Measurements from ENCODE around the gene RSPH1.

RSPH1 gene

GRCh38 chr21:42460391-42461184, 35.4 kb downstream of the RSPH1 start:
- Mint-ChIP-seq H3K9me3 (no peaks in the 10 kb centered on the region), H3K4me3 (no peak overlapping the region), H3K36me3 (ENCODE audit: insufficient read depth) (peaks cover 7% of the 10 kb centered on the region), H3K27me3 (no peaks in the 10 kb centered on the region), H3K4me1 (ENCODE audit: low read depth in 2 of 2) (peaks cover 29 to 30% of the 10 kb centered on the region in 2 donors), H3K27ac (peak overlapping the region in 1 of 2 donors; percentile 82)
- no peak for DNase-seq
- peak; percentile 9 for ATAC-seq (replicated peaks)

DNA sequence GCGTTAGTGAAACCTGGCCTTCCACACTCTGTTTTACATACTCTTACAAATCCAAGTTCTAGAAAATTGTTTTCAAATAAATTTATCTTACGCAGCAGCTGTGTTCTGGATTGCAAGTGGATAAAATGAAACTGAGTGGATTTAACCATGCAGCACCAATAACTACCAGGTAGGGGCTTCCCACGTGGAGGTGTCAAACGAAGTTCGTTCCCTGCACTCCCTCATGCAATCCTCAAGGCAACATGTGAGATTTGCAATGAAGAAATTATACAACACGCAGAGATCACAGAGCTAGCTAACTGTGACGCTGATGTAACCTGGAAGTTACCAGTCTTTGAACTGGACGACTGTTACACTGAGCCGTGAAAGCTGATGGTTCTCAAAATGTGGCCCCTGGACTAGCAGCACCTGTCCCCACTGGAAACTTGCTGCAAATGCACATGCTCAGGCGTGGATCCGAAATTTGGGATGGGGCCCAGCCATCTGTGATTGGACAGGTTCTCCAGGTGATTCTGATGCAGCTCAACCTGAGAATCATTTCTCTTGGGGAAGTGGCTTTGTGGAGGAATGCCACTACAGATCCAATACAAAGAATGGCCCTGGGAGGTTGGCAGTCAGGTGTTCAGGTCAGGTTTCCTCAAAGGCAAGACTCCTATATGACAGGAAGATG, 36.3 kb downstream of the RSPH1 start:
- Mint-ChIP-seq H3K4me3 (no peak overlapping the region), H3K4me1 (ENCODE audit: low read depth in 2 of 2) (peaks cover 20 to 21% of the 10 kb centered on the region in 2 donors), H3K36me3 (ENCODE audit: insufficient read depth) (peaks cover 7% of the 10 kb centered on the region), H3K27ac (peak overlapping the region in 1 of 2 donors; percentile 82), H3K9me3 (no peaks in the 10 kb centered on the region), H3K27me3 (no peaks in the 10 kb centered on the region)
- DNase-seq (no peak), ATAC-seq (replicated peaks) (no peak)

DNA sequence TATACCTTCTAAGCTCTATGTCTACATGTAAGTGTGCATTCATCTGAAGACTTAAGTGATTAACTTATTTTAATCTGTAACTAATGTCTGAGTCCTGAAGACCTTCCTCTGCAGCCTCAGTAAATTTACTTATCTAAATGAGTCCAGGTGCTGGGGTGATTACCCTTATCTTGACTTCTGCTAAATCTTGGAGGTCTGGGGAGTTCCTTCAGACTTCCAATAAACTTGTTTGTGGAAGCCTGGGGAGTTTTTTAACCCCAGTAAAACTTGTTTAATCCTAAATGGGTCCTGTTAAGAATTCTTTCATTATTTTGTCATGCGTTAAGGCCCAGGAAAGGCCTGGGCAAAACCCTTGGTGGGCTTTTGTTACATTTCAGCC, 37.0 kb downstream of the RSPH1 start:
- ATAC-seq (replicated peaks) (no peak), DNase-seq (no peak)
- no peak overlapping the region for H3K4me3 Mint-ChIP-seq
- no peaks in the 10 kb centered on the region for H3K9me3 Mint-ChIP-seq
- peaks cover 13 to 16% of the 10 kb centered on the region in 2 donors for H3K4me1 Mint-ChIP-seq (ENCODE audit: low read depth in 2 of 2)
- peaks cover 5% of the 10 kb centered on the region for H3K36me3 Mint-ChIP-seq (ENCODE audit: insufficient read depth)
- no peak overlapping the region for H3K27ac Mint-ChIP-seq
- no peaks in the 10 kb centered on the region for H3K27me3 Mint-ChIP-seq

DNA sequence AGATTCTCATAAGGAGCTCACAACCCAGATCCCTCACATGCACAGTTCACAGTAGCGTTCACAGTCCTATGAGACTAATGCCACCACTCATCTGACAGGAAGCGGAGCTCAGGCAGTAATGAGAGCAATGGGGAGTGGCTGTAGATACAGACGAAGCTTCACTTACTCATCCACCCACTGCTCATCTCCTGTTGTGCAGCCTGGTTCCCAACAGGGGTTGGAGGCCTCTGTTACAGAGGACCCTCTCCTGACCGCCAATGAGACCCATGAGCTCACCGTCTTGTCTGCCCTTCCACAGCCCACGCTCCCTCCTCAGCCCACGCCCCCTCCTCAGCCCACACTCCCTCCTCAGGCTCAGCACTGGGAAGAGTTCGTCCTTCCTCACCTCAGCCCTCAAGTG, 39.6 kb downstream of the RSPH1 start:
- H3K27ac Mint-ChIP-seq: no peak overlapping the region
- ATAC-seq (replicated peaks) (peak; percentile 86), DNase-seq (peak in 1 of 3 experiments; percentile 16)
- H3K4me1 Mint-ChIP-seq (ENCODE audit: low read depth in 2 of 2): peaks cover 7 to 10% of the 10 kb centered on the region in 2 donors
- no peaks in the 10 kb centered on the region for H3K9me3 Mint-ChIP-seq
- H3K36me3 Mint-ChIP-seq (ENCODE audit: insufficient read depth): peaks cover 3% of the 10 kb centered on the region
- H3K4me3 Mint-ChIP-seq: no peak overlapping the region
- H3K27me3 Mint-ChIP-seq: no peaks in the 10 kb centered on the region

- Mint-ChIP-seq H3K9me3 (no peaks in the 10 kb centered on the region), H3K27me3 (no peaks in the 10 kb centered on the region), H3K36me3 (ENCODE audit: insufficient read depth) (peaks cover 3% of the 10 kb centered on the region), H3K4me1 (ENCODE audit: low read depth in 2 of 2) (peaks cover 7 to 10% of the 10 kb centered on the region in 2 donors), H3K4me3 (no peak overlapping the region), H3K27ac (peak overlapping the region in 1 of 2 donors; percentile 46)
- DNase-seq: no peak
- ATAC-seq (replicated peaks): no peak
Measured at GRCh38 chr21:42455754-42456440, 40.1 kb downstream of the RSPH1 start.

DNA sequence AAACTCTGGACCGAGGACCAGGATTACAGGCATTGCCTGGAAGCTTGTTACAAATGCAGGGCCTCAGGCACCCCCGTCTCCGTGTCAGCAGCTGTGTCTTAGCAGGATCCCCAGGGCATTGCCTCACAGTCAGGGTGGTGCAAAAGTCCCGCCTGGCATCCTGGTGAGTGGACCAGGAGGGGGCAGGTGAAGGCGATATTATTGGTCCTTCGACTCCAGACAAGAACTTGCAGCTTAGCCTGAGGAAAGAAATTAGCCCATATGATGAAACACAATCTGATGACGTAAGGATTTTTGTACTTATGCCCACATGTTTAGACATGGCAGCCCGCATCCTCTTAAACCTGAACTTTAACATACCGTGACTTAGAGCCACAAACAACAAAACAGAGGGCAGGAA, 40.8 kb downstream of the RSPH1 start:
- DNase-seq (no peak), ATAC-seq (replicated peaks) (no peak)
- H3K27ac Mint-ChIP-seq: peak overlapping the region in 1 of 2 donors; percentile 46
- H3K27me3 Mint-ChIP-seq: no peaks in the 10 kb centered on the region
- no peak overlapping the region for H3K4me3 Mint-ChIP-seq
- peaks cover 14% of the 10 kb centered on the region in 2 donors for H3K4me1 Mint-ChIP-seq (ENCODE audit: low read depth in 2 of 2)
- peaks cover 3% of the 10 kb centered on the region for H3K36me3 Mint-ChIP-seq (ENCODE audit: insufficient read depth)
- H3K9me3 Mint-ChIP-seq: no peaks in the 10 kb centered on the region

DNA sequence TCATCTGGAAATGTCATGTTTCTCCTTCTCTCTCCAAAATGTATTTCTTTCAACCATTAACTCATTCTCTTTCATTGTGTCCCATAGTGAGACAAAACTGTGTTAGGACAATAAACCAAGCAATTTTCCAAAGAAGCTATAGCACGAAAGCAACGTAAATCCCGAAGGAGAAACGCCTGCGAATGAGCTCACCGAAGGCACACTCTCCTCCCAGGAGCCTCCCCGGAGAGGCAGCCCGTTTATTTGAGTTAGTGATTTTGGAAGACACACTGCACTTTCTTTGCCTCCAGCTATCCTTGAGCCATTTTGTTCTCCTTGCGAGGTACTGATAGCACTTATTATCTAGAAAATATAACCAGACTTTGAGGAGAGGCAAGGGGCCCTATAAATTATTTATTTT, 41.2 kb downstream of the RSPH1 start:
- H3K9me3 Mint-ChIP-seq: no peaks in the 10 kb centered on the region
- peaks cover 3% of the 10 kb centered on the region for H3K36me3 Mint-ChIP-seq (ENCODE audit: insufficient read depth)
- H3K27ac Mint-ChIP-seq: no peak overlapping the region
- peaks cover 17 to 18% of the 10 kb centered on the region in 2 donors for H3K4me1 Mint-ChIP-seq (ENCODE audit: low read depth in 2 of 2)
- ATAC-seq (replicated peaks) (no peak), DNase-seq (no peak)
- no peaks in the 10 kb centered on the region for H3K27me3 Mint-ChIP-seq
- no peak overlapping the region for H3K4me3 Mint-ChIP-seq

GRCh38 chr21:42453986-42454570, 41.9 kb downstream of the RSPH1 start:
- no peaks in the 10 kb centered on the region for H3K27me3 Mint-ChIP-seq
- H3K9me3 Mint-ChIP-seq: no peaks in the 10 kb centered on the region
- no peak for DNase-seq
- peaks cover 17 to 24% of the 10 kb centered on the region in 2 donors for H3K4me1 Mint-ChIP-seq (ENCODE audit: low read depth in 2 of 2)
- no peak for ATAC-seq (replicated peaks)
- H3K27ac Mint-ChIP-seq: no peak overlapping the region
- H3K36me3 Mint-ChIP-seq (ENCODE audit: insufficient read depth): peaks cover 3% of the 10 kb centered on the region
- no peak overlapping the region for H3K4me3 Mint-ChIP-seq

GRCh38 chr21:42453224-42453985, 42.6 kb downstream of the RSPH1 start:
- no peak for ATAC-seq (replicated peaks)
- Mint-ChIP-seq H3K9me3 (no peaks in the 10 kb centered on the region), H3K27me3 (no peaks in the 10 kb centered on the region), H3K4me3 (no peak overlapping the region), H3K4me1 (ENCODE audit: low read depth in 2 of 2) (peaks cover 18 to 25% of the 10 kb centered on the region in 2 donors), H3K36me3 (ENCODE audit: insufficient read depth) (peaks cover 3% of the 10 kb centered on the region), H3K27ac (no peak overlapping the region)
- DNase-seq: no peak

- DNase-seq: no peak
- H3K4me3 Mint-ChIP-seq: no peak overlapping the region
- no peaks in the 10 kb centered on the region for H3K9me3 Mint-ChIP-seq
- H3K36me3 Mint-ChIP-seq (ENCODE audit: insufficient read depth): peaks cover 6% of the 10 kb centered on the region
- peaks cover 22 to 32% of the 10 kb centered on the region in 2 donors for H3K4me1 Mint-ChIP-seq (ENCODE audit: low read depth in 2 of 2)
- no peak overlapping the region for H3K27ac Mint-ChIP-seq
- no peak for ATAC-seq (replicated peaks)
- no peaks in the 10 kb centered on the region for H3K27me3 Mint-ChIP-seq
Measured at GRCh38 chr21:42452401-42453223, 43.4 kb downstream of the RSPH1 start.

- no peak for DNase-seq
- ATAC-seq (replicated peaks): no peak
- Mint-ChIP-seq H3K9me3 (no peaks in the 10 kb centered on the region), H3K4me3 (no peak overlapping the region), H3K36me3 (ENCODE audit: insufficient read depth) (peaks cover 6% of the 10 kb centered on the region), H3K27ac (no peak overlapping the region), H3K4me1 (ENCODE audit: low read depth in 2 of 2) (peaks cover 20 to 33% of the 10 kb centered on the region in 2 donors), H3K27me3 (no peaks in the 10 kb centered on the region)
Measured at GRCh38 chr21:42451941-42452340, 44.1 kb downstream of the RSPH1 start.

DNA sequence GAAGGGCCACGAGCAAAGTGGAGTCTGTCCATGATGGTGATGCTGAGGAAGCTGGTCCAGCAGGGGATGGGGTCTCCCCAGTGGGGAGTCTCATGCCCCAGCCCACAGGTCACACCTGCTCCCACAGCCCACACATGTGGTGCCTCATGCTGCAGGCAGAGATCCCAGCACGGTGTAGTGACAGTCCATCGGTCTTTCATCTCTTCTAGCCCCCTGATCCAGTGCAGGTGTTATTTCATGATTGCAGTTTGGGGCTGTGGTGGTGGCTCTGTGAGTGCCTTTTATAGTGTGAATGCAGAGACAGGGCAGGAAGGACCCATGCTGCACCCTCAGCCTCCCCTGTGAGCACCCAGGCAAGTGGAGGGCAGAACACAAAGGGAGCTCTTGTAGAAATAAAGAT, 47.3 kb downstream of the RSPH1 start:
- Mint-ChIP-seq H3K27me3 (no peaks in the 10 kb centered on the region), H3K4me3 (no peak overlapping the region), H3K4me1 (ENCODE audit: low read depth in 2 of 2) (peaks cover 12 to 34% of the 10 kb centered on the region in 2 donors), H3K27ac (peak overlapping the region in 1 of 2 donors; percentile 63), H3K36me3 (ENCODE audit: insufficient read depth) (peaks cover 20% of the 10 kb centered on the region), H3K9me3 (no peaks in the 10 kb centered on the region)
- ATAC-seq (replicated peaks) (no peak), DNase-seq (no peak)
